Measurements from ENCODE around the gene SPATA31A7. TPM values are rescaled to one million over a fixed set of nuclear protein-coding genes. Genes with fewer than 3 reads are reported as not detected.

Gene SPATA31A7
- total RNA-seq: not detected in 2 replicates

DNA sequence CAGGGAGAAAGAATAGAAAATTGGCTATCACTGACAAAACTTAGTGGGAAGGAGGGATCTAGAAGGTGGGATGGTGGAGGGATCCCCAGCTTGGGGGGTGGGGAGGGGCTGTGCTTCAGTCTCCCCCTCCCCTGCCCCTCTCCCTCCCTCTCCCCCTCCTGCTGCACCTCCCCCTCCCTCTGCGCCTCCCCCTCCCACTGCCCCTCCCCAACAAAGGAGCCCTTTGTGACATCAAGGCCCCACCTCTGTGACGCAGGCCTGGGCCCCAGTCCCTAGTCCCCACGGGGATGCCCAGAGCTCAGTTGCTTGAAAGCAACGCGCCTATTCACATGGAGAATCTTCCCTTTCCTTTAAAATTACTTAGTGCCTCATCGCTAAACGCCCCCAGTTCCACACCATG lies at the start of gene SPATA31A7:
TSS of gene SPATA31A7 (plus strand) at position 301 of the 400 bp plus-strand sequence. CDS start at position 330, 29 bp downstream.

